ENCODE measurements around the gene MYOZ3. TPM values are rescaled to one million over a fixed set of nuclear protein-coding genes. Genes with fewer than 3 reads are reported as not detected.

The MYOZ3 gene
- polyA plus RNA-seq, 4 donors: 5.4 to 6.4 (median 6.3) TPM

GRCh38 chr5:150625831-150626746 lies 35.0 kb upstream of the MYOZ3 start:
- DNase-seq (ENCODE audit: low read depth in 4 of 4, low spot score in 3 of 4): no peak

- DNase-seq (ENCODE audit: low read depth in 4 of 4, low spot score in 3 of 4): no peak
Observed at GRCh38 chr5:150626853-150627276, 34.2 kb upstream of the MYOZ3 start.

- no peak for DNase-seq (ENCODE audit: low read depth in 4 of 4, low spot score in 3 of 4)
Observed at GRCh38 chr5:150627731-150628545, 33.1 kb upstream of the MYOZ3 start.

- no peak for DNase-seq (ENCODE audit: low read depth in 4 of 4, low spot score in 3 of 4)
Observed at GRCh38 chr5:150628936-150629485, 32.0 kb upstream of the MYOZ3 start.

GRCh38 chr5:150630016-150630415 lies 31.0 kb upstream of the MYOZ3 start:
- DNase-seq (ENCODE audit: low read depth in 4 of 4, low spot score in 3 of 4): no peak

- DNase-seq (ENCODE audit: low read depth in 4 of 4, low spot score in 3 of 4): no peak
Observed at GRCh38 chr5:150630461-150631325, 30.4 kb upstream of the MYOZ3 start.

GRCh38 chr5:150631326-150631701 lies 29.7 kb upstream of the MYOZ3 start:
- no peak for DNase-seq (ENCODE audit: low read depth in 4 of 4, low spot score in 3 of 4)

- no peak for DNase-seq (ENCODE audit: low read depth in 4 of 4, low spot score in 3 of 4)
Observed at GRCh38 chr5:150632305-150633160, 28.5 kb upstream of the MYOZ3 start.

- DNase-seq (ENCODE audit: low read depth in 4 of 4, low spot score in 3 of 4): no peak
Observed at GRCh38 chr5:150633429-150633828, 27.6 kb upstream of the MYOZ3 start.

- DNase-seq (ENCODE audit: low read depth in 4 of 4, low spot score in 3 of 4): no peak
Observed at GRCh38 chr5:150636391-150637244, 24.4 kb upstream of the MYOZ3 start.

GRCh38 chr5:150637245-150638052 lies 23.6 kb upstream of the MYOZ3 start:
- no peak for DNase-seq (ENCODE audit: low read depth in 4 of 4, low spot score in 3 of 4)

GRCh38 chr5:150638053-150638444 lies 23.0 kb upstream of the MYOZ3 start:
- no peak for DNase-seq (ENCODE audit: low read depth in 4 of 4, low spot score in 3 of 4)

GRCh38 chr5:150638488-150639376 lies 22.3 kb upstream of the MYOZ3 start:
- no peak for DNase-seq (ENCODE audit: low read depth in 4 of 4, low spot score in 3 of 4)

- DNase-seq (ENCODE audit: low read depth in 4 of 4, low spot score in 3 of 4): no peak
Observed at GRCh38 chr5:150639377-150639692, 21.7 kb upstream of the MYOZ3 start.

GRCh38 chr5:150639751-150640150 lies 21.3 kb upstream of the MYOZ3 start:
- no peak for DNase-seq (ENCODE audit: low read depth in 4 of 4, low spot score in 3 of 4)

- no peak for DNase-seq (ENCODE audit: low read depth in 4 of 4, low spot score in 3 of 4)
Observed at GRCh38 chr5:150640311-150641005, 20.6 kb upstream of the MYOZ3 start, which contains the start of gene SYNPO. SYNPO (plus strand) TSS chr5:150640660; CDS start chr5:150648276, 7,616 bp downstream.

Measured in right renal pelvis (tissue), 4 donors.